Neural progenitor cell (in vitro differentiated cells): ENCODE data around the gene HOXC9. TPM values are rescaled to one million over a fixed set of nuclear protein-coding genes. Genes with fewer than 3 reads are reported as not detected.

ENCODE experiments used
- DNase-seq: peaks from one replicate; pipeline ENCODE4 v3.0.0-alpha.2; 2016; ENCODE audit warnings: low spot score
- H2AFZ ChIP-seq: fragments of 200-600 bp; sonication (generic); replicated peaks from 2 replicates; pipeline ENCODE4 v1.6.1; 2016; ENCODE audit warnings: antibody characterized with exemption
- H3F3A ChIP-seq: fragments of 200-600 bp; sonication (generic); 2 replicates; pipeline ENCODE4 v1.6.1; 2016; ENCODE audit warnings: antibody characterized with exemption, low read depth
- H3K27ac ChIP-seq: fragments of 200-600 bp; sonication (generic); 2 replicates; pipeline ENCODE4 v1.5.1; 2016; ENCODE audit warnings: mild to moderate bottlenecking
- H3K27me3 ChIP-seq: fragments of 200-600 bp; sonication (generic); 2 replicates; pipeline ENCODE4 v1.6.1; 2016; ENCODE audit warnings: mild to moderate bottlenecking, moderate library complexity
- H3K36me3 ChIP-seq: fragments of 200-600 bp; sonication (generic); 2 replicates; pipeline ENCODE4 v1.5.1; 2016
- H3K4me1 ChIP-seq: fragments of 200-600 bp; sonication (generic); 2 replicates; pipeline ENCODE4 v1.6.1; 2016; ENCODE audit warnings: mixed run types
- H3K4me2 ChIP-seq: fragments of 200-600 bp; sonication (generic); 2 replicates; pipeline ENCODE4 v1.6.1; 2016
- H3K4me3 ChIP-seq: fragments of 200-600 bp; sonication (generic); 2 replicates; pipeline ENCODE4 v1.5.1; 2016
- H3K79me2 ChIP-seq: fragments of 200-600 bp; sonication (generic); 2 replicates; pipeline ENCODE4 v1.6.1; 2016; ENCODE audit warnings: low read depth
- H3K9ac ChIP-seq: fragments of 200-600 bp; sonication (generic); 2 replicates; pipeline ENCODE4 v1.6.1; 2016
- H3K9me3 ChIP-seq: fragments of 200-600 bp; sonication (generic); 2 replicates; pipeline ENCODE4 v1.5.1; 2016; ENCODE audit warnings: low read depth
- H4K20me1 ChIP-seq: fragments of 200-600 bp; sonication (generic); 2 replicates; pipeline ENCODE4 v1.6.1; 2016; ENCODE audit warnings: low read depth
- H3K27ac Mint-ChIP-seq: 3 replicates; pipeline ENCODE4 v1.8.0; 2021; ENCODE audit warnings: mixed read lengths
- H3K27me3 Mint-ChIP-seq: 2 replicates; pipeline ENCODE4 v1.8.0; 2022; ENCODE audit warnings: low read depth, mild to moderate bottlenecking, inconsistent platforms, moderate library complexity, mixed read lengths; ENCODE audit not compliant: insufficient read depth
- H3K36me3 Mint-ChIP-seq: 3 replicates; pipeline ENCODE4 v1.8.0; 2021; ENCODE audit warnings: mixed read lengths
- H3K4me1 Mint-ChIP-seq: 3 replicates; pipeline ENCODE4 v1.8.0; 2021; ENCODE audit warnings: mixed read lengths
- H3K4me3 Mint-ChIP-seq: 3 replicates; pipeline ENCODE4 v1.8.0; 2021; ENCODE audit warnings: mild to moderate bottlenecking, moderate library complexity, mixed read lengths
- H3K9me3 Mint-ChIP-seq: 3 replicates; pipeline ENCODE4 v1.8.0; 2020; ENCODE audit warnings: mixed read lengths
- EZH2 ChIP-seq: fragments of 200-600 bp; sonication (generic); IDR thresholded peaks from 2 replicates; pipeline ENCODE4 v1.6.1; 2017; ENCODE audit warnings: antibody characterized with exemption, mild to moderate bottlenecking, moderate library complexity
- EZH2phosphoT487 ChIP-seq: fragments of 200-600 bp; sonication (generic); IDR thresholded peaks from 2 replicates; pipeline ENCODE4 v1.6.1; 2017; ENCODE audit warnings: antibody characterized with exemption
- total RNA-seq: library from RNA; depleted of rRNA; stranded (reverse); fragments of >200 nt; gene quantifications from 2 replicates; pipeline ENCODE4 v1.2.3, GENCODE V29; 2015; ENCODE audit warnings: low replicate concordance
- TF ChIP-seq, protein P1 (sequence below): fragments of 200-600 bp; sonication (generic); IDR thresholded peaks from 2 replicates; pipeline ENCODE4 v1.5.1; 2017; ENCODE audit warnings: antibody characterized with exemption, mild to moderate bottlenecking

HOXC9 gene
- total RNA-seq, 1 donor from 2014 or later: not detected

DNA sequence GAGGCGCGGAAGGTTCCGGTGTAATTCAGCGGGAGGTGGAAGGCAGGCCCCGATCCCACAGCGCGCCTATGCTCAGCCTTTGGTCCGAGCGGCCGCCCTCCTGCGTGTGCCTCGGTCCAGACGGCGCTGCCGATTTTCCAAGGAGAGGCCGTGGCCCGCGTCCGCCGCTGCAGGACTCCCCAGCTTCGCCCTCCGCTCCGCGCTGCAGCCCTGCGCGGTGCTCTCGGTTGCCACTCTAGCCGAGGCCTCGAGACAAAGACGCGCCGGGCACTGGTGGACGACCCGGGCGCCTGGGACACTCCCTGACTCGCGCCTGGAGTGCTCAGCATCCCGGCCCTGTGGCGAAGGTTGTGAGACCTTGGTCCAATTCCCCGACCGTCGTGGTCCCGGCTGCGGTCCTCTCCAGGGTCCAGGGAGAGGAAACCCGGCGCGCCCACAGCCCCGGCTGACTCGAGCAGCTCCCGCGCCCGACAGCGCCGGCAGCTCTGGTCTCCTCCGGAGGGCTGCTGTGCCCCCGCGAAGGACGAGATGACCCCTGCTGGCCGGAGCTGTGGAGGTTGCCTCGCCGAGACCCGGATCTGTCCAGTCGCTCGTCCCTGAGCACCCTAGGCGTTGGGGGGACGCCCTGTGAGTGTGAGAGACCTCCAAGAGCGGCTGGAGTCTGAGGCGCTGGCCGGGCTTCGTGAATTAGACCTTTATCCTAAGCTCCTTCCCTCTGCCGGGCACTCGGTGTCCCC is 38.8 kb upstream of the HOXC9 start:
- Histone ChIP-seq H3F3A (no peaks in the 10 kb centered on the region), H3K9ac (no peak overlapping the region), H4K20me1 (peaks cover 48% of the 10 kb centered on the region), H3K9me3 (no peaks in the 10 kb centered on the region), H3K36me3 (no peaks in the 10 kb centered on the region), H3K4me1 (no peaks in the 10 kb centered on the region), H3K27me3 (peaks cover 100% of the 10 kb centered on the region), H3K79me2 (no peaks in the 10 kb centered on the region), H3K27ac (no peak overlapping the region), H2AFZ (no peak overlapping the region), H3K4me2 (no peak overlapping the region), H3K4me3 (no peak overlapping the region)
- no peaks in the 10 kb centered on the region for H3K4me1 Mint-ChIP-seq
- DNase-seq: peak; percentile 69
- H3K4me3 Mint-ChIP-seq: no peak overlapping the region
- peaks cover 14% of the 10 kb centered on the region for H3K9me3 Mint-ChIP-seq
- no peak overlapping the region for H3K27ac Mint-ChIP-seq
- H3K27me3 Mint-ChIP-seq: peaks cover 93% of the 10 kb centered on the region
- peaks cover 2% of the 10 kb centered on the region for H3K36me3 Mint-ChIP-seq
- TF ChIP-seq EZH2 (peak; percentile 99), EZH2phosphoT487 (peak; percentile 98)
- TF ChIP-seq, protein P1, sequence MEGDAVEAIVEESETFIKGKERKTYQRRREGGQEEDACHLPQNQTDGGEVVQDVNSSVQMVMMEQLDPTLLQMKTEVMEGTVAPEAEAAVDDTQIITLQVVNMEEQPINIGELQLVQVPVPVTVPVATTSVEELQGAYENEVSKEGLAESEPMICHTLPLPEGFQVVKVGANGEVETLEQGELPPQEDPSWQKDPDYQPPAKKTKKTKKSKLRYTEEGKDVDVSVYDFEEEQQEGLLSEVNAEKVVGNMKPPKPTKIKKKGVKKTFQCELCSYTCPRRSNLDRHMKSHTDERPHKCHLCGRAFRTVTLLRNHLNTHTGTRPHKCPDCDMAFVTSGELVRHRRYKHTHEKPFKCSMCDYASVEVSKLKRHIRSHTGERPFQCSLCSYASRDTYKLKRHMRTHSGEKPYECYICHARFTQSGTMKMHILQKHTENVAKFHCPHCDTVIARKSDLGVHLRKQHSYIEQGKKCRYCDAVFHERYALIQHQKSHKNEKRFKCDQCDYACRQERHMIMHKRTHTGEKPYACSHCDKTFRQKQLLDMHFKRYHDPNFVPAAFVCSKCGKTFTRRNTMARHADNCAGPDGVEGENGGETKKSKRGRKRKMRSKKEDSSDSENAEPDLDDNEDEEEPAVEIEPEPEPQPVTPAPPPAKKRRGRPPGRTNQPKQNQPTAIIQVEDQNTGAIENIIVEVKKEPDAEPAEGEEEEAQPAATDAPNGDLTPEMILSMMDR: peak; percentile 36

DNA sequence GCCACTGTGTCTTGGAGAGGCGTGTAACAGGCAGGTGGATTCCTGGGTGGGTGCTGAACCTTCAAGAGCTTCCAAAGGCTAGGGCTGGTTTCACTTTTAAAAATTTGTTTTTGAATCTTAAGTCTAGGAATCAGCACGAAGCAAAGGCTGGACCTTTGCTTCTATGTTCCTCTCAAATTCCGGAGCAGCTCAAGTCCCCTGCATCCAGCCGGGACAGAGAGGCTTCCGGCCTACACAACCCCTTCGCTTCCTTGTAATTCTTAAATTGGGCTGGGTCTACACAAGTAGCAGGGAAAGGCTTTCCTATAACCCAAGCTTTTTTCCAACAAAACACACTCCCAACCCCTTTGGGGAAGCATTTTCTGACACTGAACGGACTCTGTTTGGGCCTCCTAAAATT is 37.0 kb upstream of the HOXC9 start:
- Histone ChIP-seq H3K9ac (no peak overlapping the region), H3K27ac (no peak overlapping the region), H3K27me3 (peaks cover 100% of the 10 kb centered on the region), H3K4me3 (no peak overlapping the region), H2AFZ (no peak overlapping the region), H3K4me2 (no peak overlapping the region), H3K36me3 (no peaks in the 10 kb centered on the region), H4K20me1 (peaks cover 64% of the 10 kb centered on the region), H3K4me1 (no peaks in the 10 kb centered on the region), H3F3A (no peaks in the 10 kb centered on the region), H3K79me2 (no peaks in the 10 kb centered on the region), H3K9me3 (no peaks in the 10 kb centered on the region)
- H3K9me3 Mint-ChIP-seq: peaks cover 15% of the 10 kb centered on the region
- TF ChIP-seq EZH2 (no peak), EZH2phosphoT487 (no peak)
- TF ChIP-seq, protein P1: no peak
- DNase-seq: no peak
- H3K4me3 Mint-ChIP-seq: no peak overlapping the region
- H3K27ac Mint-ChIP-seq: no peak overlapping the region
- peaks cover 93% of the 10 kb centered on the region for H3K27me3 Mint-ChIP-seq
- H3K36me3 Mint-ChIP-seq: peaks cover 2% of the 10 kb centered on the region
- no peaks in the 10 kb centered on the region for H3K4me1 Mint-ChIP-seq

DNA sequence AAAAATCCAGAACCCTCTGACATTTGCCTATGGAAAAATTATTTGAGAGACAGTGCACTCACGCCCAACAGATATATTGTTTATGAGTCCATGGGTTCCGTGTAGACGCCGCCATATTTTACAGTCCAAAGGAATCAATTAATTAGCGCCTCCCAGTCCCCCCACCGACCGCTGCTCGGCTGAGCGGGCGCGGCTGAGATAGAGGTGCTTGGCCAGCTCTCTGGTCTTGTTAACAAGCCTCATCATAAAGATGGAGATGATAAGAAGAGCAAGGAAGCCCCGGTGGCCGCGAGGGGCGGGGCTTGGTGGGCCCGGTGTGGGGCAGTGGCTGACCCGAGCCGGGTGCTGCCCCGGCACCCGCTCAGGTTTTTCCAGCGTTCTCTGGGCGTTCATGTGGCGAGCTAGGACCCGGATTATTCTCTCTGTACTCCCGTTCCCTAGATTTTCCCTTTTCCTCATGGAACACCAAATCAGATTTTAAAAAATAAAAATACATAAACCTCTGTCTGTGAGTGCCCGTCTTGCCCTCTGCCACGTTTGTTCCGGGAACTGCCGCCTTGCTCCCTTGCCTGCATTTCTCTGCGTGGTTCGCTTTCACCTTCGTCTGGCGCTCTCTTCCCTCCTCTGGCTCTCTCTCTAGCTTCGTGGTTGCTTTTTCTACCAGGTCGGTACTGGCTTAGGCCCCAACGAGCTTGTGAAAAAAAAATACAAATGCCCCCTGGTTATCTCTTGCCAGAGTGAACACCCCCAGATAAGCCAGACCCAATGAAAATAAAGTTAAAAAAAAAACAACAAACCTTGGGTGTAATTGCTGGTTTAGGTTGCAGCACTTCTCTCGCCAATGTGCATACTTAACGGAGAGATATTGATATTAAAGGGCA is 36.3 kb upstream of the HOXC9 start:
- H3K4me2 ChIP-seq: no peak overlapping the region
- TF ChIP-seq EZH2phosphoT487 (peak; percentile 93), EZH2 (peak; percentile 92)
- TF ChIP-seq, protein P1: no peak
- no peaks in the 10 kb centered on the region for H3K9me3 ChIP-seq
- H3K36me3 ChIP-seq: no peaks in the 10 kb centered on the region
- no peak overlapping the region for H3K9ac ChIP-seq
- H2AFZ ChIP-seq: no peak overlapping the region
- Mint-ChIP-seq H3K27ac (no peak overlapping the region), H3K4me1 (no peaks in the 10 kb centered on the region), H3K9me3 (peaks cover 13% of the 10 kb centered on the region), H3K27me3 (peaks cover 93% of the 10 kb centered on the region), H3K4me3 (no peak overlapping the region), H3K36me3 (peaks cover 2% of the 10 kb centered on the region)
- H3F3A ChIP-seq: no peaks in the 10 kb centered on the region
- DNase-seq: no peak
- H3K4me3 ChIP-seq: no peak overlapping the region
- no peak overlapping the region for H3K27ac ChIP-seq
- peaks cover 100% of the 10 kb centered on the region for H3K27me3 ChIP-seq
- H3K4me1 ChIP-seq: no peaks in the 10 kb centered on the region
- H4K20me1 ChIP-seq: peaks cover 71% of the 10 kb centered on the region
- no peaks in the 10 kb centered on the region for H3K79me2 ChIP-seq
